NCI-H2196 (cell line): Measurements from ENCODE around the gene RTN4RL1.

Experiments
- DNase-seq: peaks from one replicate; lab custom pipeline; 2025; ENCODE audit not compliant: unreplicated experiment; lab: John Stamatoyannopoulos, UW

Gene RTN4RL1

GRCh38 chr17:2059547-2060384 lies 34.6 kb upstream of the RTN4RL1 start:
- DNase-seq = no peak

GRCh38 chr17:2058586-2059546 lies 33.7 kb upstream of the RTN4RL1 start:
- DNase-seq = no peak

- no peak for DNase-seq
Observed at GRCh38 chr17:2057760-2058585, 32.8 kb upstream of the RTN4RL1 start.

GRCh38 chr17:2057175-2057759 lies 32.1 kb upstream of the RTN4RL1 start:
- DNase-seq = no peak

- DNase-seq = no peak
Observed at GRCh38 chr17:2056206-2057174, 31.4 kb upstream of the RTN4RL1 start.

- DNase-seq = no peak
Observed at GRCh38 chr17:2055292-2056205, 30.4 kb upstream of the RTN4RL1 start.

- peak; percentile 44 for DNase-seq
Observed at GRCh38 chr17:2054512-2055291, 29.6 kb upstream of the RTN4RL1 start, which contains the start of gene HIC1. HIC1 (plus strand) TSS chr17:2055103; CDS start chr17:2056691, 1,588 bp downstream.

GRCh38 chr17:2054262-2054511 lies 29.1 kb upstream of the RTN4RL1 start:
- DNase-seq = no peak

- peak; percentile 60 for DNase-seq
Observed at GRCh38 chr17:2053380-2054261, 28.5 kb upstream of the RTN4RL1 start.

- DNase-seq = no peak
Observed at GRCh38 chr17:2051933-2052559, 26.9 kb upstream of the RTN4RL1 start.

- peak; percentile 31 for DNase-seq
Observed at GRCh38 chr17:2051061-2051932, 26.2 kb upstream of the RTN4RL1 start.

- peak; percentile 76 for DNase-seq
Observed at GRCh38 chr17:2050300-2051060, 25.3 kb upstream of the RTN4RL1 start.

- peak; percentile 53 for DNase-seq
Observed at GRCh38 chr17:2049333-2050299, 24.5 kb upstream of the RTN4RL1 start.
